ENCODE measurements around the gene RAB3IP. TPM values are rescaled to one million over a fixed set of nuclear protein-coding genes. Genes with fewer than 3 reads are reported as not detected.

Gene RAB3IP
- total RNA-seq, 2 experiments from 2014 or later, result 15.2 to 19.6 TPM

DNA sequence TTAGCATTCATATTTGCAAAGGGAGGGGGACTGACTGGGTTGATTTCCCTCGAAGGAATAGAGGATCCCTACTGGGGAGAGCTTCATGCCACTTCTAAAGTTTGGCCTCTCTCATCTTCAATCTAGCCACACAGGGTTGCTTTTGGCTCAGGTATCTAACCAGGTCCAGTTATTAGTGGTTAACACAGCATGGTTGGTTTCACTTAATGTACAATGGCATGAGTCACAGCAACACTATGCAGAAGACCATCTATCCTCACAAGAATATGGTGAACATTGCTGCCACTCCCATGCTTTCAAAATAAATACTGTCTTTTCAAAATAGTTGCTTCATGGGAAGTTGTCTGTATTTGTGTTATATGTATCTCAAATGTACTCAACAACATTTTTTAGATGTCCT lies 6.6 kb upstream of the RAB3IP start:
- no peak overlapping the region for H3K4me3 ChIP-seq (ENCODE audit: low read length)
- no peaks in the 10 kb centered on the region for H3K36me3 ChIP-seq (ENCODE audit: insufficient read depth, low read length)
- H3K36me3 Mint-ChIP-seq (ENCODE audit: low read depth), result no peaks in the 10 kb centered on the region
- no peak overlapping the region for H3K27ac Mint-ChIP-seq
- no peaks in the 10 kb centered on the region for H3K9me3 Mint-ChIP-seq
- POLR2A ChIA-PET, result no interaction called here
- no peaks in the 10 kb centered on the region for H3K4me1 ChIP-seq (ENCODE audit: insufficient read depth, low read length)
- ATAC-seq (ENCODE audit: poor library complexity) (no peak), DNase-seq (no peak)
- intact Hi-C loops (cut with DNase I, micrococcal nuclease), result loop anchor here in 1 of 2 experiments (10.0 kb wide), 1 partner anchor 917 kb away; no protein-coding TSS in a partner anchor
- H3K4me3 Mint-ChIP-seq, result no peak overlapping the region
- no peaks in the 10 kb centered on the region for H3K4me1 Mint-ChIP-seq (ENCODE audit: low read depth)
- H3K9me3 ChIP-seq (ENCODE audit: control insufficient read depth in 1 of 2, insufficient read depth in 1 of 2, low read length in 2 of 2), result no peaks in the 10 kb centered on the region
- peaks cover 10% of the 10 kb centered on the region for H3K27me3 Mint-ChIP-seq
- no peaks in the 10 kb centered on the region for H3K27me3 ChIP-seq (ENCODE audit: control insufficient read depth in 1 of 2, insufficient read depth in 2 of 2, low read length in 2 of 2)
- no peak for TF ChIP-seq CTCF (IDR thresholded peaks at IDR 0.05)
- CTCF ChIA-PET, result no interaction called here
- H3K27ac ChIP-seq (ENCODE audit: low read depth in 1 of 2, low read length in 2 of 2), result no peak overlapping the region

GRCh38 chr12:69733638-69734037 lies 5.0 kb upstream of the RAB3IP start:
- peaks cover 5% of the 10 kb centered on the region for H3K4me1 ChIP-seq (ENCODE audit: insufficient read depth, low read length)
- ATAC-seq (ENCODE audit: poor library complexity) (no peak), DNase-seq (no peak)
- intact Hi-C loops (cut with DNase I, micrococcal nuclease), result loop anchor here in 1 of 2 experiments (10.0 kb wide), 1 partner anchor 919 kb away; no protein-coding TSS in a partner anchor
- Mint-ChIP-seq H3K4me3 (no peak overlapping the region), H3K27me3 (peaks cover 10% of the 10 kb centered on the region), H3K9me3 (no peaks in the 10 kb centered on the region), H3K4me1 (ENCODE audit: low read depth) (no peaks in the 10 kb centered on the region), H3K36me3 (ENCODE audit: low read depth) (no peaks in the 10 kb centered on the region), H3K27ac (no peak overlapping the region)
- no peak overlapping the region for H3K4me3 ChIP-seq (ENCODE audit: low read length)
- no peaks in the 10 kb centered on the region for H3K36me3 ChIP-seq (ENCODE audit: insufficient read depth, low read length)
- H3K27ac ChIP-seq (ENCODE audit: low read depth in 1 of 2, low read length in 2 of 2), result no peak overlapping the region
- no peaks in the 10 kb centered on the region for H3K9me3 ChIP-seq (ENCODE audit: control insufficient read depth in 1 of 2, insufficient read depth in 1 of 2, low read length in 2 of 2)
- ChIA-PET POLR2A (interaction anchor here (1.0 kb wide), 1 partner anchor 10 kb away, joined by 3 read pairs; no protein-coding TSS in a partner anchor), CTCF (no interaction called here)
- no peaks in the 10 kb centered on the region for H3K27me3 ChIP-seq (ENCODE audit: control insufficient read depth in 1 of 2, insufficient read depth in 2 of 2, low read length in 2 of 2)
- TF ChIP-seq CTCF (IDR thresholded peaks at IDR 0.05), result no peak

DNA sequence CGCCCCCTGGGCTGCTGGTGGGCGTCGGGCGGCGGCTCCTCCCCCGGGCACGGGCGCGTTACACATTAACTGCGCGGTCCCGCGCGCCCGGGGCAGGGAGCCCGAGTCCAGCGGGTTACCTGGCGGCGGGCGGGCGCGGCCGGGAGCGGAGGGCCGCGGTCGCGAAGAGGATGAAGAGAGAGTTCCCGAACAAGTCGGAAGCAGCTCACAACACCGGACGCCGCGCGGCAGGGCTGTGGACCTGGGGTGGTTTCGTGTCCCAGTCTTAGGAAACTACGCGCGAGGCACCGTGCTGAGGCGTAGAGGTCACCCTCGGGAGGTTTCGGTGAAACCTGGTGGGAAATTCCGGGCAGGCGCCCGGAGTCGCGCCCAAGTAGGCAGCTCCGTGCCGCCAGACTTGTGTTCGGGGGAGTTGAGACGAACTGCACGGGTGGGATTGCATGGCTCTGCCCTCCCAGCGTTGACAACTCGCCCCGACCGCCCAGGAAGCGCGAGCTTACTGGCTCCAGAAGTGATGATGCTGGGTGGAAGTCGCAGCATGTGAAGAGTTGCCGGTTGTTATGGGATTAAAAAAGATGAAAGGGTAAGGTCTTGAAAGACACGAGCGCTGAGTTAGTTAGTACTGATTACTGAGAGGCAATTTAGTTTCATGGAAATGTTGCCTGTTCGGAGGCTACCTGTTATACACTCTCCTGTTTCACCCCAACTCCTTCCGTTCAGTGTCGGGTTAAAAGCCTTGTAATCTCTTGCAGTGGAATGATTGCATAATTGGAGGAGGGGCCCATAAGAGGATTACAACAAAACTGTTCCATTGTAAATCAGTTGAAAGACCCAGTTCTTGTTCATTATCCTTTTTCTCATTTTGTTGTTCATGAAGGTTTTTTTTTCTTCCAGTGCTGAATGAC lies 879 bp downstream of the RAB3IP start:
- intact Hi-C loops (cut with DNase I, micrococcal nuclease), result loop anchor here (2.0 to 10.0 kb wide), 9 partner anchors 152 to 925 kb away; partner anchors contain the start of genes CCT2 (in 1 of the 2), CNOT2 (in 1 of the 2) and CPM (in 1 of the 2)
- POLR2A ChIA-PET, result interaction anchor here (0.6 to 2.1 kb wide), 7 partner anchors 154 to 1924 kb away, joined by 3 to 12 read pairs (median 4); partner anchors contain the start of genes CNOT2 and CPSF6
- peak; percentile 54 for ATAC-seq (ENCODE audit: poor library complexity)
- no peaks in the 10 kb centered on the region for H3K36me3 ChIP-seq (ENCODE audit: insufficient read depth, low read length)
- peaks cover 11% of the 10 kb centered on the region for H3K4me1 ChIP-seq (ENCODE audit: insufficient read depth, low read length)
- TF ChIP-seq CTCF (IDR thresholded peaks at IDR 0.05), result no peak
- peak; percentile 11 to 85 (median 51) for DNase-seq
- Mint-ChIP-seq H3K4me1 (ENCODE audit: low read depth) (peaks cover 27% of the 10 kb centered on the region), H3K27ac (peak overlapping the region; percentile 80), H3K4me3 (peak overlapping the region; percentile 86), H3K36me3 (ENCODE audit: low read depth) (peaks cover 6% of the 10 kb centered on the region), H3K27me3 (no peaks in the 10 kb centered on the region), H3K9me3 (no peaks in the 10 kb centered on the region)
- CTCF ChIA-PET, result interaction anchor here (0.6 to 1.7 kb wide), 3 partner anchors 8 to 993 kb away, joined by 3 to 6 read pairs (median 4); no protein-coding TSS in a partner anchor
- no peaks in the 10 kb centered on the region for H3K9me3 ChIP-seq (ENCODE audit: control insufficient read depth in 1 of 2, insufficient read depth in 1 of 2, low read length in 2 of 2)
- H3K27me3 ChIP-seq (ENCODE audit: control insufficient read depth in 1 of 2, insufficient read depth in 2 of 2, low read length in 2 of 2), result no peaks in the 10 kb centered on the region
- H3K27ac ChIP-seq (ENCODE audit: low read depth in 1 of 2, low read length in 2 of 2), result peak overlapping the region; percentile 48 to 68
- peak overlapping the region; percentile 82 for H3K4me3 ChIP-seq (ENCODE audit: low read length)
